GM12864 (cell line): ENCODE measurements around the gene SERTAD2.
A peak's percentile ranks its signal among the peaks of the same experiment; 100 is the strongest.

Experiments
- DNase-seq: peaks from one replicate; pipeline ENCODE4 v3.0.0-alpha.2; 2011; ENCODE audit warnings: low read depth
- H3K4me3 ChIP-seq: 2 replicates; pipeline ENCODE4 v1.5.1; 2011; ENCODE audit warnings: mild to moderate bottlenecking, low read depth, low read length, control low read depth
- CTCF ChIP-seq: IDR thresholded peaks from 2 replicates; pipeline ENCODE4 v1.5.1; 2011; ENCODE audit warnings: low read depth, mild to moderate bottlenecking, moderate library complexity, low read length, control low read depth, inconsistent platforms; ENCODE audit errors: missing control alignments

SERTAD2 gene

DNA sequence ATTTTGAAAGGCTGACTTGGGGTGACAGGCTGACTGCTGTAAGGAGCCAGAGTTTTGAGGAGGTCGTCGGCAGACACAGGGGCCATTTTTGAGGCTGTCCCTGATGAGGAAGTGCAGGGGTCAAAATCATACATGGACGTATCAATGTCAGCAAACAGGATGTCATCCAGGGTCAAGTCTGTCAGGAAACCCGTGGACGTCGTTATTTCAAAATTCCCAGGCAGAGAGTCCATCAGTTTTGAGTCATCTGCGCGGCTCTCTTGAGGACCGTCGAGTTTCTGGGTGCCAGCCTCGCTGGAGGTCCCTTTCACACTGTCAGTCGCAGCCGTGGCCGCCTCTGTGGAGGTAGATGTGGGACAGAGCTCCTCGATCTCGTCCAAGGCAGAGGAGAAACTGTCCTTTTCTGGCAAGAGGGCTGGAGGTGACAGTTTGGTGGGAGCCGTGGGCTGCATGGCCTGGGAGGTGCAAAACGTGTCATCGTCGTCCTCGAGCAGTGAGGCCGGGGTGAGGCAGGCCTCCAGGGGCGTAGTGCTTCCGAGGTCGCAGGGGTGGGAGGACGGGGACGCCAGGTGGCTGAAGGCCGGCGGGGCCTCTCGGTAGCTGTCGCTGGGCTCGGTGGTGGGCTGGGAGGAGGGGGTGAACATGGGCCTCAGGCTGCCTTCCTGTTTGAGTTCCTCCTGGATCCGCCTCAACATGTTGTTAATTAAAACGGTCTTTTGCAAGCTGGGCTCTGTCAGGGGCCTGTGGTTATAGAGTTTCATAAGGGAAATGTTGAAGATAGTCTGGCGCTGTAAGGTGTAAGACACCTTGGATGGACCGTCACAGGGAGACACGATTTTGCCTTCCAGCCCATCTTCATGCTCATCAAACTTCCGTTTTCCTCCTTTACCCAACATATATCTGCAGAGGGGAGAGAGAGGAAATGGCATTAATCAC lies 17.5 kb downstream of the SERTAD2 start:
- DNase-seq, result peak; percentile 78
- peak overlapping the region; percentile 20; the same call in 1 of the 2 replicates for H3K4me3 ChIP-seq
- TF ChIP-seq CTCF, result no peak

DNA sequence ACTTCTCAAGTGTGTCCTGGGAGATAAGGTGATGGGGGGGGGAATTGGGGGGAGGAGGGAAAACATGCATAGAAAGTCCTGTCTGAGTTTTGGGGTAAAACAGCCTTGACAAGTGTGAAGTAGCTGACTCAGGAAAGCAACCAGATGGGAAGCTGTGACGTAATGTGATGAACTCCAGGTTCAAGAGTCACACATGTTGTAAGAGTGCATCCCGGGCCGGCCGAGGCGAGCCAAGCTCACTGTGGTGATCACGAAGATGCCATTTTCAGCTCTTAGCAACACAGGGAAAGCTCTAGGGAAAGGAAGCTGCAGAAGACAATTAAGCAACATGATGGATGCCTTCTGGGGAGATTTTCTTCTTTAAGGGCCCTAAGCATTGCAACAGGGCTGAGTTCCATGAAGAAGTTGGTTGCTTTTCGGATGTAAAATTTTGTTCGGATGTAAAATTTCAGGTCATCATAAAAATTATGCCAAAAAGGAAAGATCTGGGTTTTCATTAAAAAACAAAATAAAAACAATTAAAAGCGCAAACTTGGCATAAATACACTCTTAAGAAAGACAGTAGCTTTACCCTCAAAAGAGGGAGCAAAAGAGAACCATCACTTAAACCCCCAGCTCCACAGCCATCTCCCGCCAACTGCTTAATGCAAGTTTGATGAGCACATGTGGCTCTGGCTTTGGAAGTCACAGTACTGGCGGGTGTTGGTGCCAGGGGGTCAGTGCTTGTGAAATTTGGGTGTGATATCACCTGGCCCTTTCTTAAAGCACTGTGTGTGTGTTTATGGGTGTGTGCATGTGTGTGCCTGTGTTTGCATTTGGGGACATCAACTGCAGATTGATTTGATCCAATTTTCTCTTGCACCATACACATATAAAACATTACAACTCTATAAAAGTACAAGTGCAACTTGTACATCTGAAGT lies 19.1 kb downstream of the SERTAD2 start:
- no peak for TF ChIP-seq CTCF
- H3K4me3 ChIP-seq, result no peak overlapping the region
- no peak for DNase-seq

DNA sequence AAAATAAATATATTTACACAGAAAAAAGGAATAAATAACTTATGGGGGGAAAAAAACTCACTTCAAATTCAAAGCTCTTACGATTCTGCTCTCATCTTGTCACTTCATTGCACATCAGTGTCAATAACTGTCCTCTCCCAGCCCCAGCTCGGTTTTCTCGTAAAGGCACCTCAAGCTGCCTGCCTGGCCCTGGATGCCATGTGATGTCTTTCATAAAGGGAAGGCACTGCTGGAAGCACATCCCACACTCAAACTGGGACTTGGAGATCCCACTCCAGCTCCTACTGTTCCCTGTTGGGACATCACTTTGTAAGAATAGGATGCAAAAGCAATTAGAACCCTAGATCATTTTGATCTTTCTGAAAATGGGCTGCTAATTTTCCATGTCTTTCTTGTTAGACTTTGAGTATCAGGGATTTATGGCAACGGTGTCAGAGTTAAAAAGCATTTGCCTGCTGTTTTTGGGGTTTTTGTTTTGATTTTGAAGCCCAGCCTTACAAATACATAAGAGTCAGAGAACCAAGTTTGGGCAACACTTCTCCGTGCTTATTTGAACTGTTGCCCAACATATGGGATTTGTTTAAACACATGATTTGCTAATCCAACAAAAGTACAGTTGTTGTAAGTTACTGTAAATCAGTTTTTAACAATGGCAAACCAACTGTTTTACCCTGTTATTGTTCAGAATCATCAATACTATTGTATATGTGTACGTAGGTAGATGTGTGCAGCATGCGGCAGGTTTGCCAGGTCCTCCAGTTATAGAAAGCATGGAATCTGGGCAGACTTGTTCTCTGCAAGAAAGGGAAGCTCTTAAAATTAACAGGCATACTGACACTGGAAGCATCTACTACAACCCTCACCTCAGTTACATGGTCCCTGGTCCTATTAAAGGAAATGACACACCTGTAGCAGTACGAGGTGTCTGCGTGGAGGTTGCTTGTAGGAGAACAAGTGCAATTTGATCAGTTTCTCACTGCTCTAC lies 20.6 kb downstream of the SERTAD2 start:
- no peak for DNase-seq
- TF ChIP-seq CTCF, result no peak
- no peak overlapping the region for H3K4me3 ChIP-seq

DNA sequence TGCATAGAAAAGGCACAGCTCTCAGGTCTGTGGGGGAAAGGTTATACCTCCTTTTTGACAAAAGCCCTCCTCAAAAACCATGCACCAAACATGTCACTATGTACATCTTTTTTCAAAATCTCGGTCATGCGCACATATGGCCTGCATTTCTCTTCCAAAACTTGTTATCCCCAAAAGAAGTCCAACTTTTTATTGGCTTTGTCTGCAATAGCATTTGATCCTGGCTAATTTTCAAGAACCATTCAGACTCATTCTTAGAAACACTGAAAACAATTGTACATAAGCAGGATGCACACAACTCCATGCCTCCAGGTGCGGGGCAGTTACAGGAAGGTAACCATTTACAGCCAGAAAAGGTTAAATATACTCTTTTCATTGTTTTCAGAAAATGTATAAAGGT lies 21.9 kb downstream of the SERTAD2 start:
- no peak for DNase-seq
- H3K4me3 ChIP-seq, result no peak overlapping the region
- no peak for TF ChIP-seq CTCF

DNA sequence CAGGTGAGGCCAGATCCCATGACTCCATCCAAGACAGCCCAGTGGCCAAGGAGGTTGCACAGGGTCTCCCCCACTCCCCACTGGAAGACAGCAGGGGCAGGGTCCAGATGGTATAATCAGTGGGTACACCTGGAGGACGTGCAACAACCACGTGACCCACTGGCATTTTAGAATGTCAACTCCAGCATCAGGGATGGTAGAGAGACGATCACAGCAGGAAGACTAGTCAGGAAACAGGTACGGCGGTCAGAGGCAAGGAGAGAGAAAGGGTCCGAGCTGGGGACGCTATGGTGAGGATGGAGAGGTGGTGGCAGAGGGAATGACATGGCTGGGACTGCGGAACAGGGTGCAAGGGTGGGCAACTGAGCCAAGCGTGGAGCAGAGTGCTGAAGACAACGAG lies 23.0 kb downstream of the SERTAD2 start:
- TF ChIP-seq CTCF, result no peak
- no peak overlapping the region for H3K4me3 ChIP-seq
- DNase-seq, result no peak

DNA sequence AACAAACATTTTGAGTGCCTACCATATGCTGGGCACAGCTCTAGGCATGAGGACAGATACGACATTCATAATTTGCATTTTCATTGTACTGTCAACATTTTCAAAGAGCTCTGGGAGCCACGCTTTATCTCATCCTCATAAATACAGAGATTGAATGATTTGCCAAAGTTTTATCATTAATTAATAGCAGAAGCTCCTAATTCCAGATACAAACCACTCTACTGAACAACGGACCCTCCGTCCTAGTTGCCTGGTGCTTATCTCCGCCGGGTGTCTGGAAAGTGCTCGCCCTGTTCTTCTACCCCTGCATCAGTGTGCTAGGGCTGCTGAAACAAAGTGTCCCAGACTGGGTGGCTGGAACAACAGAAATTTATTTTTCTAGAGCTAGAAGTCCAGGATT lies 23.8 kb downstream of the SERTAD2 start:
- H3K4me3 ChIP-seq, result no peak overlapping the region
- DNase-seq, result no peak
- no peak for TF ChIP-seq CTCF
